SH-SY5Y (cell line): ENCODE data around the gene SYNGR1.

ENCODE experiments used
- GATA2 ChIP-seq: IDR thresholded peaks from 2 replicates; pipeline ENCODE4 v1.6.1; 2011; ENCODE audit warnings: mild to moderate bottlenecking, low read depth, low read length
- GATA3 ChIP-seq: IDR thresholded peaks from 2 replicates; pipeline ENCODE4 v1.6.1; 2011; ENCODE audit warnings: low read depth, mild to moderate bottlenecking, low read length, moderate library complexity

GRCh38 chr22:39301926-39302325 is 47.9 kb upstream of the SYNGR1 start:
- TF ChIP-seq GATA2 = no peak
- TF ChIP-seq GATA3 = no peak
